PC-3 (cell line): Measurements from ENCODE around the gene ARF3. TPM values are rescaled to one million over a fixed set of nuclear protein-coding genes. Genes with fewer than 3 reads are reported as not detected.
A peak's percentile ranks its signal among the peaks of the same experiment; 100 is the strongest.

Source experiments
- ATAC-seq: fragments of 200-7000 bp; cut with Tn5 transposase; 2 replicates; pipeline ENCODE4 v1.9.1; 2020; ENCODE audit warnings: mild to moderate bottlenecking, moderate library complexity
- BruUV-seq: library from RNA; stranded (reverse); fragments of 400-500 nt; replicated peaks from 2 replicates; lab custom pipeline; 2021; lab: Mats Ljungman, UMichigan
- CTCF ChIA-PET: fragments of 300-600 bp; sonication (Branson Sonifier 250); formaldehyde crosslinking; loops from one replicate; lab custom pipeline; 2022; ENCODE audit warnings: antibody characterized with exemption; lab: Charles Lee
- POLR2A ChIA-PET: fragments of 300-600 bp; sonication (Branson Sonifier 250); formaldehyde crosslinking; loops from one replicate; lab custom pipeline; 2022; ENCODE audit warnings: antibody characterized with exemption; ENCODE audit not compliant: unreplicated experiment; lab: Charles Lee
- DNase-seq: peaks from one replicate; pipeline ENCODE4 v3.0.0-alpha.2; 2015
- H2AFZ ChIP-seq: fragments of 300-600 bp; sonication (generic); 2 replicates; pipeline ENCODE4 v1.6.0; 2016; ENCODE audit warnings: antibody characterized with exemption, low read length
- H3F3A ChIP-seq: fragments of 300-600 bp; sonication (generic); one replicate; pipeline ENCODE4 v1.6.0; 2017; ENCODE audit warnings: antibody characterized with exemption, low read length, control low read depth, mild to moderate bottlenecking; ENCODE audit not compliant: unreplicated experiment
- H3K27ac ChIP-seq: fragments of 300-600 bp; sonication (generic); 2 replicates; pipeline ENCODE4 v1.5.1; 2016; ENCODE audit warnings: mild to moderate bottlenecking, low read length
- H3K27me3 ChIP-seq: fragments of 300-600 bp; sonication (generic); 2 replicates; pipeline ENCODE4 v1.6.1; 2016; ENCODE audit warnings: low read length, mixed read lengths
- H3K36me3 ChIP-seq: fragments of 300-600 bp; sonication (generic); 2 replicates; pipeline ENCODE4 v1.6.1; 2016; ENCODE audit warnings: low read depth, mixed run types, low read length, mixed read lengths
- H3K4me1 ChIP-seq: fragments of 300-600 bp; sonication (generic); 2 replicates; pipeline ENCODE4 v1.5.1; 2016; ENCODE audit warnings: low read length; ENCODE audit not compliant: insufficient read depth
- H3K4me2 ChIP-seq: fragments of 300-600 bp; sonication (generic); 2 replicates; pipeline ENCODE4 v1.6.0; 2016; ENCODE audit warnings: low read length
- H3K4me3 ChIP-seq: fragments of 300-600 bp; sonication (generic); 2 replicates; pipeline ENCODE4 v1.5.1; 2016; ENCODE audit warnings: mild to moderate bottlenecking, low read length, mixed read lengths
- H3K79me2 ChIP-seq: fragments of 300-600 bp; sonication (generic); 2 replicates; pipeline ENCODE4 v1.6.1; 2017; ENCODE audit warnings: low read length, mixed read lengths
- H3K9ac ChIP-seq: fragments of 300-600 bp; sonication (generic); 2 replicates; pipeline ENCODE4 v1.6.0; 2016; ENCODE audit warnings: mild to moderate bottlenecking, low read length
- H3K9me2 ChIP-seq: fragments of 300-600 bp; sonication (generic); replicated peaks from 2 replicates; pipeline ENCODE4 v1.6.1; 2016; ENCODE audit warnings: mixed run types, low read length, mixed read lengths
- H3K9me3 ChIP-seq: fragments of 300-600 bp; sonication (generic); 2 replicates; pipeline ENCODE4 v1.6.1; 2016; ENCODE audit warnings: low read length, mixed read lengths
- H4K20me1 ChIP-seq: fragments of 300-600 bp; sonication (generic); 2 replicates; pipeline ENCODE4 v1.6.1; 2016; ENCODE audit warnings: low read length, mixed read lengths
- EZH2 ChIP-seq: fragments of 300-600 bp; sonication (generic); IDR thresholded peaks from one replicate; pipeline ENCODE4 v1.6.1; 2017; ENCODE audit warnings: antibody characterized with exemption, mild to moderate bottlenecking, low read length; ENCODE audit not compliant: unreplicated experiment
- EZH2phosphoT487 ChIP-seq: fragments of 300-600 bp; sonication (generic); IDR thresholded peaks from 2 replicates; pipeline ENCODE4 v1.6.1; 2018; ENCODE audit warnings: mild to moderate bottlenecking, antibody characterized with exemption, low read length, borderline replicate concordance
- intact Hi-C: fragments of 100-400 bp; cut with micrococcal nuclease; formaldehyde crosslinking; loops from 2 replicates; pipeline ENCODE4 v1.9.0; 2023
- total RNA-seq: library from RNA; depleted of rRNA; stranded (reverse); fragments of >200 nt; gene quantifications from 2 replicates; pipeline ENCODE4 v1.2.3, GENCODE V29; 2014
- TF ChIP-seq, protein P1 (sequence below): fragments of 300-600 bp; sonication (generic); conservative IDR thresholded peaks from 2 replicates; pipeline ENCODE4 v1.5.1; 2017; ENCODE audit warnings: antibody characterized with exemption, low read depth, mild to moderate bottlenecking, low read length

Gene ARF3
- total RNA-seq, 1 experiment from 2014 or later, result 85.5 TPM

GRCh38 chr12:48929551-48929950 lies 27.7 kb downstream of the ARF3 start:
- Histone ChIP-seq H3K4me1 (no peaks in the 10 kb centered on the region), H3K27ac (no peak overlapping the region), H3K4me2 (no peak overlapping the region), H2AFZ (no peak overlapping the region), H3K79me2 (no peaks in the 10 kb centered on the region), H4K20me1 (no peaks in the 10 kb centered on the region), H3K27me3 (no peaks in the 10 kb centered on the region), H3K4me3 (no peak overlapping the region), H3K36me3 (peaks cover 25% of the 10 kb centered on the region), H3K9ac (no peak overlapping the region), H3K9me3 (no peaks in the 10 kb centered on the region), H3K9me2 (no peaks in the 10 kb centered on the region), H3F3A (no peaks in the 10 kb centered on the region)
- ChIA-PET CTCF (interaction anchor here (0.7 kb wide), 1 partner anchor 11 kb away, joined by 3 read pairs; no protein-coding TSS in a partner anchor), POLR2A (no interaction called here)
- ATAC-seq (no peak), DNase-seq (no peak)
- BruUV-seq, result TSS peak; percentile 8
- TF ChIP-seq, protein P1, sequence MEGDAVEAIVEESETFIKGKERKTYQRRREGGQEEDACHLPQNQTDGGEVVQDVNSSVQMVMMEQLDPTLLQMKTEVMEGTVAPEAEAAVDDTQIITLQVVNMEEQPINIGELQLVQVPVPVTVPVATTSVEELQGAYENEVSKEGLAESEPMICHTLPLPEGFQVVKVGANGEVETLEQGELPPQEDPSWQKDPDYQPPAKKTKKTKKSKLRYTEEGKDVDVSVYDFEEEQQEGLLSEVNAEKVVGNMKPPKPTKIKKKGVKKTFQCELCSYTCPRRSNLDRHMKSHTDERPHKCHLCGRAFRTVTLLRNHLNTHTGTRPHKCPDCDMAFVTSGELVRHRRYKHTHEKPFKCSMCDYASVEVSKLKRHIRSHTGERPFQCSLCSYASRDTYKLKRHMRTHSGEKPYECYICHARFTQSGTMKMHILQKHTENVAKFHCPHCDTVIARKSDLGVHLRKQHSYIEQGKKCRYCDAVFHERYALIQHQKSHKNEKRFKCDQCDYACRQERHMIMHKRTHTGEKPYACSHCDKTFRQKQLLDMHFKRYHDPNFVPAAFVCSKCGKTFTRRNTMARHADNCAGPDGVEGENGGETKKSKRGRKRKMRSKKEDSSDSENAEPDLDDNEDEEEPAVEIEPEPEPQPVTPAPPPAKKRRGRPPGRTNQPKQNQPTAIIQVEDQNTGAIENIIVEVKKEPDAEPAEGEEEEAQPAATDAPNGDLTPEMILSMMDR, result no peak
- TF ChIP-seq EZH2, result no peak
- no peak for TF ChIP-seq EZH2phosphoT487
- intact Hi-C loops, result no loop called here

- peaks cover 22% of the 10 kb centered on the region for H3K36me3 ChIP-seq
- POLR2A ChIA-PET, result interaction anchor here (0.6 kb wide), 1 partner anchor 87 kb away, joined by 4 read pairs; no protein-coding TSS in a partner anchor
- H3K27me3 ChIP-seq, result no peaks in the 10 kb centered on the region
- no peaks in the 10 kb centered on the region for H3K4me1 ChIP-seq
- H3K9me3 ChIP-seq, result no peaks in the 10 kb centered on the region
- no peak for TF ChIP-seq EZH2phosphoT487
- TF ChIP-seq, protein P1, result no peak
- TF ChIP-seq EZH2, result no peak
- no TSS peak for BruUV-seq
- DNase-seq (no peak), ATAC-seq (no peak)
- intact Hi-C loops, result no loop called here
- no peak overlapping the region for H3K4me3 ChIP-seq
- CTCF ChIA-PET, result no interaction called here
- no peaks in the 10 kb centered on the region for H4K20me1 ChIP-seq
- H3K4me2 ChIP-seq, result no peak overlapping the region
- H3K27ac ChIP-seq, result no peak overlapping the region
- H3K9me2 ChIP-seq, result no peaks in the 10 kb centered on the region
- H3K79me2 ChIP-seq, result no peaks in the 10 kb centered on the region
- H3K9ac ChIP-seq, result no peak overlapping the region
- H3F3A ChIP-seq, result no peaks in the 10 kb centered on the region
- H2AFZ ChIP-seq, result no peak overlapping the region
These were observed 30.0 kb downstream of the ARF3 start for GRCh38 chr12:48927261-48927660.

DNA sequence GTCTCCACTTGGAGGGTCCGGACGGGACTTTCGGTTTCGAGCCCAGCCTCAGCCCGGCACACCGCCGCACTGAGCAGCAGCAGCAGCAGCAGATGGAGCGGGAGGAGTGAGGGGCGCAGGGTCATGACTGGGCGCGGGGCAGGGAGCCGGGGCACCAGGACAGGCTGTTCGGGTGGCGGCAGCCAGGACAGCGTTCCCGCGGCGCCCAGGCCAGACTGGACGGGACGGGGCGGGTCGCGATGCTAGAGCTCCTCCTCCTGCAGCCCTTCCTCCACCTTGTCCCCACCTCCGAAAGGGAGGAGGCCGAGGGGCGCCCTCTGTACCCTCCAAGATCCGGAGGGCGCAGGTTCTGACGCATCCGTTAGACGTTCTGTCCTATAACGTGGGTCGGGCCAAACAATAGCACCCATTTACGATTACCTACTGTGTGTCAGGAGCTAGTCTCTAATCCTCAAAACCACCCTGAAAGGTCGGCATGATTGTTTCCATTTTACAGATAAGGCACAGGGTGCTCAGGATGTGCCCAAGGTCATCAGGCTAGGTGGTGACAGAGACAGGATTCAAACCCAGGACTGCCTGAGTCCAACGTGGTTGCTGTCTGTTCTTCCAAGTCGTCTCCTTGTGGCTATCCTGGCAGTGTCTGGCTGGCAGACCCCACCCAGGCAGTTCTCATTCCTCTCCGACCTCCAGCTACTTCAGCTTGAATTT lies 31.8 kb downstream of the ARF3 start, which contains the start of gene FKBP11:
Gene FKBP11, minus strand, starts transcription at position 189 of the 708 bp plus-strand sequence. Its CDS starts 64 bp downstream, at position 125.
- Histone ChIP-seq H4K20me1 (no peaks in the 10 kb centered on the region), H3K9me3 (no peaks in the 10 kb centered on the region), H3K36me3 (peaks cover 18% of the 10 kb centered on the region), H3F3A (no peaks in the 10 kb centered on the region), H3K4me1 (no peaks in the 10 kb centered on the region), H2AFZ (peak within 1 kb of the TSS; percentile 59), H3K79me2 (no peaks in the 10 kb centered on the region), H3K4me2 (peak within 1 kb of the TSS; percentile 73), H3K27me3 (no peaks in the 10 kb centered on the region), H3K4me3 (peak within 1 kb of the TSS; percentile 70), H3K27ac (no peak within 1 kb of the TSS), H3K9ac (peak within 1 kb of the TSS; percentile 66), H3K9me2 (no peaks in the 10 kb centered on the region)
- no TSS peak for BruUV-seq
- DNase-seq (no peak), ATAC-seq (peak; percentile 74)
- intact Hi-C loops, result no loop called here
- POLR2A ChIA-PET, result interaction anchor here (0.6 kb wide), 1 partner anchor 1305 kb away, joined by 4 read pairs; no protein-coding TSS in a partner anchor
- TF ChIP-seq EZH2 (no peak), EZH2phosphoT487 (no peak)
- TF ChIP-seq, protein P1, result no peak
- CTCF ChIA-PET, result interaction anchor here (0.5 to 1.0 kb wide), 2 partner anchors 32 to 72 kb away, joined by 3 to 4 read pairs; no protein-coding TSS in a partner anchor
